ENCODE measurements around the gene NUFIP1.
"Not testable (repeated sequence)": the region's sequence is repeated elsewhere in the genome, so short reads cannot be mapped to it uniquely, and the experiment has no call there.

The NUFIP1 gene

DNA sequence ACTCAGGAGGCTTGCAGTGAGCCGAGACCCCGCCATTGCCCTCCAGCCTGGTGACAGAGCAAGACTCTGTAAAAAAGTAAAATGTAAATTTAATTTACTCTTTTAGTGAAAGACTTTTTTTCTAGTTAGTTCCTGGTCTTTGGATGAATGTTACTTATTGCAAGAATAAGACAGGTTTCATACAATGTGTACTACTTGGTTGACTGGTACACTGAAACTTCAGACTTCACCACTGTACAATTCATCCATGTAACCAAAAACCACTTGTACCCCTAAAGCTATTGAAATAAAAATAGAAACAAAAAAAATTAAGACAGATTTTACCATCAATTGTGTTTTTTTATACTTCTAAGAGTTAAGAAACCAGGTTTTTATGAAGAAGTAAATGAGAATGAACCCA is 35.6 kb upstream of the NUFIP1 start:
- Histone ChIP-seq H3K27me3 (ENCODE audit: insufficient read depth, low read length, poor library complexity, severe bottlenecking) (no peaks in the 10 kb centered on the region), H3K4me1 (ENCODE audit: insufficient read depth, low read length, poor library complexity, severe bottlenecking) (no peaks in the 10 kb centered on the region), H3F3A (ENCODE audit: low read depth) (no peaks in the 10 kb centered on the region), H3K9me3 (ENCODE audit: insufficient read depth, low read depth, low read length) (no peaks in the 10 kb centered on the region), H3K36me3 (ENCODE audit: insufficient read depth, low read length) (peaks cover 50% of the 10 kb centered on the region; the same call in 1 of the 2 replicates), H2AFZ (ENCODE audit: low read length) (no peak overlapping the region), H3K79me2 (ENCODE audit: insufficient read depth, low read length) (no peaks in the 10 kb centered on the region), H4K20me1 (ENCODE audit: insufficient read depth, low read length, poor library complexity, severe bottlenecking) (no peaks in the 10 kb centered on the region), H3K4me3 (ENCODE audit: low read length, poor library complexity, severe bottlenecking) (no peak overlapping the region), H3K9ac (ENCODE audit: low read depth, low read length, poor library complexity, severe bottlenecking) (no peak overlapping the region), H3K9me2 (replicated peaks; ENCODE audit: low read depth, low read length) (no peaks in the 10 kb centered on the region), H3K4me2 (ENCODE audit: low read depth, low read length, poor library complexity, severe bottlenecking) (no peak overlapping the region)
- TF ChIP-seq, protein P1, sequence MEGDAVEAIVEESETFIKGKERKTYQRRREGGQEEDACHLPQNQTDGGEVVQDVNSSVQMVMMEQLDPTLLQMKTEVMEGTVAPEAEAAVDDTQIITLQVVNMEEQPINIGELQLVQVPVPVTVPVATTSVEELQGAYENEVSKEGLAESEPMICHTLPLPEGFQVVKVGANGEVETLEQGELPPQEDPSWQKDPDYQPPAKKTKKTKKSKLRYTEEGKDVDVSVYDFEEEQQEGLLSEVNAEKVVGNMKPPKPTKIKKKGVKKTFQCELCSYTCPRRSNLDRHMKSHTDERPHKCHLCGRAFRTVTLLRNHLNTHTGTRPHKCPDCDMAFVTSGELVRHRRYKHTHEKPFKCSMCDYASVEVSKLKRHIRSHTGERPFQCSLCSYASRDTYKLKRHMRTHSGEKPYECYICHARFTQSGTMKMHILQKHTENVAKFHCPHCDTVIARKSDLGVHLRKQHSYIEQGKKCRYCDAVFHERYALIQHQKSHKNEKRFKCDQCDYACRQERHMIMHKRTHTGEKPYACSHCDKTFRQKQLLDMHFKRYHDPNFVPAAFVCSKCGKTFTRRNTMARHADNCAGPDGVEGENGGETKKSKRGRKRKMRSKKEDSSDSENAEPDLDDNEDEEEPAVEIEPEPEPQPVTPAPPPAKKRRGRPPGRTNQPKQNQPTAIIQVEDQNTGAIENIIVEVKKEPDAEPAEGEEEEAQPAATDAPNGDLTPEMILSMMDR (conservative IDR thresholded peaks at IDR 0.05; ENCODE audit: low read length): no peak
- no peak for TF ChIP-seq EZH2phosphoT487 (IDR thresholded peaks at IDR 0.05; ENCODE audit: borderline replicate concordance)

DNA sequence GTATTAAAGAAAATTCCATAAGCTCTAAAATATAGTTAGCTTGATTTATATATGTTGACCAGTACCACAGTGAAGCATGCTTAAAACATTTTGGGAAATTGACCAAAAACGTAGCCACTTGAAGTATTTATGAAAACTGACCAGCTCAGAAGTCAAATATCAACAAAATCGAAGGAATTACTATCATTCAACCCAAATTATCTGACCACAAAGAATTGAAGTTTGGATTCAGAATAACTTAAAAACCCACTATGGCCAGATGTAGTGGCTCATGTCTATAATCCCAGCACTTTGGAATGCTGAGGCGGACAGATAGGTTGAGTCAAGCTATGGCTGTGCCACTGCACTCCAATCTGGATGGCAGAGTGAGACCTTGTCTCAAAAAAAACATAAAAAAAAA is 32.0 kb upstream of the NUFIP1 start:
- no peak overlapping the region for H2AFZ ChIP-seq (ENCODE audit: low read length)
- no peak overlapping the region for H3K9ac ChIP-seq (ENCODE audit: low read depth, low read length, poor library complexity, severe bottlenecking)
- H3K36me3 ChIP-seq (ENCODE audit: insufficient read depth, low read length): peaks cover 45% of the 10 kb centered on the region; the same call in 1 of the 2 replicates
- H3K9me2 ChIP-seq (replicated peaks; ENCODE audit: low read depth, low read length): no peaks in the 10 kb centered on the region
- no peak overlapping the region for H3K4me2 ChIP-seq (ENCODE audit: low read depth, low read length, poor library complexity, severe bottlenecking)
- no peaks in the 10 kb centered on the region for H3K27me3 ChIP-seq (ENCODE audit: insufficient read depth, low read length, poor library complexity, severe bottlenecking)
- TF ChIP-seq, protein P1 (conservative IDR thresholded peaks at IDR 0.05; ENCODE audit: low read length): no peak
- no peak for TF ChIP-seq EZH2phosphoT487 (IDR thresholded peaks at IDR 0.05; ENCODE audit: borderline replicate concordance)
- H3K4me1 ChIP-seq (ENCODE audit: insufficient read depth, low read length, poor library complexity, severe bottlenecking): no peaks in the 10 kb centered on the region
- H3K9me3 ChIP-seq (ENCODE audit: insufficient read depth, low read depth, low read length): no peaks in the 10 kb centered on the region
- no peaks in the 10 kb centered on the region for H3K79me2 ChIP-seq (ENCODE audit: insufficient read depth, low read length)
- H4K20me1 ChIP-seq (ENCODE audit: insufficient read depth, low read length, poor library complexity, severe bottlenecking): no peaks in the 10 kb centered on the region
- H3F3A ChIP-seq (ENCODE audit: low read depth): no peaks in the 10 kb centered on the region
- no peak overlapping the region for H3K4me3 ChIP-seq (ENCODE audit: low read length, poor library complexity, severe bottlenecking)

DNA sequence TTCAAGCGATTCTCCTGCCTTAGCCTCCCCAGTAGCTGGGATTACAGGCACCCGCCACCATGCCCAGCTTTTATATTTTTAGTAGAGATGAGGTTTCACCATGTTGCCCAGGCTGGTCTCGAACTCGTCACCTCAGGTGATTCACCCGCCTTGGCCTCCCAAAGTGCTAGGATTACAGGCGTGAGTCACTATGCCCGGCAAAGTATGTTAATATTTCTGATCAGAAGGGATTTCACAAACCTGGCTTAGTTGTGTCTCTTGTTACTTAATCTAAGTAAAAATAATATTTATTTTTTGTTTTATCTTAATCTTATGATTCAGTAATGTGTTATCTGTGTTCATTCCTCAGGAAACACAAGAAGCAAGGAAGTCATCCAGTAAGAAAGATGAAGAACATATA is 30.7 kb upstream of the NUFIP1 start:
- H3K36me3 ChIP-seq (ENCODE audit: insufficient read depth, low read length): peaks cover 48% of the 10 kb centered on the region; the same call in 1 of the 2 replicates
- not testable (repeated sequence) for H3K9ac ChIP-seq (ENCODE audit: low read depth, low read length, poor library complexity, severe bottlenecking); H3K27me3 ChIP-seq (ENCODE audit: insufficient read depth, low read length, poor library complexity, severe bottlenecking); H3K4me2 ChIP-seq (ENCODE audit: low read depth, low read length, poor library complexity, severe bottlenecking); H3K4me1 ChIP-seq (ENCODE audit: insufficient read depth, low read length, poor library complexity, severe bottlenecking); H3K79me2 ChIP-seq (ENCODE audit: insufficient read depth, low read length); H3K4me3 ChIP-seq (ENCODE audit: low read length, poor library complexity, severe bottlenecking); H3K9me2 ChIP-seq (replicated peaks; ENCODE audit: low read depth, low read length); H3F3A ChIP-seq (ENCODE audit: low read depth); H4K20me1 ChIP-seq (ENCODE audit: insufficient read depth, low read length, poor library complexity, severe bottlenecking); H3K9me3 ChIP-seq (ENCODE audit: insufficient read depth, low read depth, low read length); H2AFZ ChIP-seq (ENCODE audit: low read length)

DNA sequence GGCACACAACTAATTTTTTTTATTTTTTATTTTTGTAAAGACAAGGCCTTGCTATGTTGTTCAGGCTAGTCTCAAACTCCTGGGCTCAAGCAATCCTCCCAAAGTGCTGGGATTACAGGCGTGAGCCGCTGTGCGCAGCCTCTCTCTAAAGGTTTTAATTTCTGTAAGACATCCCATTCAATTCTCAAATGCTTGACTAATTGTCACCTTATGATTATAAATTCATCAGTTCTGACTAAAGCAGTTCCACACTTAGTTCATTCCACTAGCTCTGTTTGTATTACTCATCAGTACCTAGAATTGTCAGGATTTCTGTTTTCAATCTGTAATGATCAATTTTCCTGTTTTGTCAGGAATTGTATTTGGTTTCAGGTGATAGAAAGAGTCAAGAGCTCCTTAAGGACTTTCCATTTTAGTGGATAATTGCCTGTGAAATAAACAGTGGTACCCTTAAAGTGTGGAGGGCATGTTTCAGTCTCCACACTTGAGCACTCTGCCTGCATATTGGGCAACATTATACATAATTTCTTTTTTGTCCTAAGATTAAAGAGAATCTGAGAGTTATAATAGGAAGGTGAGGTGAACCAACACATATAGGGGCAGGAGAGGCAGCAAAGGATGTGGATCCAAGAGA is 27.6 kb upstream of the NUFIP1 start:
- no peak overlapping the region for H2AFZ ChIP-seq (ENCODE audit: low read length)
- H3K4me2 ChIP-seq (ENCODE audit: low read depth, low read length, poor library complexity, severe bottlenecking): no peak overlapping the region
- H3K9ac ChIP-seq (ENCODE audit: low read depth, low read length, poor library complexity, severe bottlenecking): no peak overlapping the region
- H4K20me1 ChIP-seq (ENCODE audit: insufficient read depth, low read length, poor library complexity, severe bottlenecking): no peaks in the 10 kb centered on the region
- H3K36me3 ChIP-seq (ENCODE audit: insufficient read depth, low read length): peaks cover 37% of the 10 kb centered on the region; the same call in 1 of the 2 replicates
- TF ChIP-seq, protein P1 (conservative IDR thresholded peaks at IDR 0.05; ENCODE audit: low read length): no peak
- H3F3A ChIP-seq (ENCODE audit: low read depth): no peaks in the 10 kb centered on the region
- no peaks in the 10 kb centered on the region for H3K9me2 ChIP-seq (replicated peaks; ENCODE audit: low read depth, low read length)
- H3K27me3 ChIP-seq (ENCODE audit: insufficient read depth, low read length, poor library complexity, severe bottlenecking): no peaks in the 10 kb centered on the region
- no peaks in the 10 kb centered on the region for H3K79me2 ChIP-seq (ENCODE audit: insufficient read depth, low read length)
- no peaks in the 10 kb centered on the region for H3K4me1 ChIP-seq (ENCODE audit: insufficient read depth, low read length, poor library complexity, severe bottlenecking)
- H3K9me3 ChIP-seq (ENCODE audit: insufficient read depth, low read depth, low read length): no peaks in the 10 kb centered on the region
- no peak overlapping the region for H3K4me3 ChIP-seq (ENCODE audit: low read length, poor library complexity, severe bottlenecking)
